Measurements from ENCODE around the gene PRKCB. TPM values are rescaled to one million over a fixed set of nuclear protein-coding genes. Genes with fewer than 3 reads are reported as not detected.
A peak's percentile ranks its signal among the peaks of the same experiment; 100 is the strongest.

The PRKCB gene
- polyA plus RNA-seq, 3 donors, result 4.1 to 5.4 (median 4.2) TPM

DNA sequence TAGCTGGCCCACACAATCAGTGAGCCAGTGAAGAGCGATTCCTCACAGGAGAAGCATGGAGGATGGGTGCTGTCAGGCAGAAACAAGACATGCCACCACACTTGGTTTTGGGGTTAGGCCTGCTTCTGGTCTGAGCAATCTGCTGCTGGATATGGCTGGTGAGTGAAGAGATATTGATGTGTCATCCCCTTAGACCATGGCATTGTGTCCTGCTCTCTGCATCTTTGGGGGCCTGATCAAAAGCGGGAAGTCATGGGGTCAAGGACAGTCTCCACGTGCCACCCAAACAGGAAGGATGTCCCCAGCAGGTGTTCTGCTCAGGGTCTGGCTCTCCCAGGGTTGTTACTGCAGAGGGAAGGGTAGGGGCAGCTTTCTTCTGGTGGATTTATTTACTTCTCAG lies 140.7 kb downstream of the PRKCB start:
- no peak for DNase-seq (ENCODE audit: extremely low read depth in 1 of 11, low read depth in 9 of 11, low spot score in 4 of 11)

DNA sequence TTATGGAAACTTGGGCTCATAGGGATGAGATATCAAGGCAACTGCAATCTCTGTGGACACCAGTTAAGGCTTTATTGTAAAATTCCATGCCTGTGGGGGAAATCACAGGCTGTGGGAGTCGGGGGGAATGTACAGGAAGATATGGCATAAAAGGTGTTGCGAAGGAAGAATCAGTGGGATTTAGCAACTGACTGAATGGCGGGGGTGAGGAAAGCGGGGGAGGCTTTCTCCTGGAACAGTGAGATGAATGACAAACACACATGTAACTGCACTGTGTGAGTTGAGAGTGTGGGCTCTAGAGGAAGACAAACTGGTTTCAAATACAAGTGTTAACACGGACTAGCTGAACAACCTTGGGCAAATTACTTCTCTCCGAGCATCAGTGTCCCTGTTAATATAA lies 143.7 kb downstream of the PRKCB start:
- no peak for DNase-seq (ENCODE audit: extremely low read depth in 1 of 11, low read depth in 9 of 11, low spot score in 4 of 11)

DNA sequence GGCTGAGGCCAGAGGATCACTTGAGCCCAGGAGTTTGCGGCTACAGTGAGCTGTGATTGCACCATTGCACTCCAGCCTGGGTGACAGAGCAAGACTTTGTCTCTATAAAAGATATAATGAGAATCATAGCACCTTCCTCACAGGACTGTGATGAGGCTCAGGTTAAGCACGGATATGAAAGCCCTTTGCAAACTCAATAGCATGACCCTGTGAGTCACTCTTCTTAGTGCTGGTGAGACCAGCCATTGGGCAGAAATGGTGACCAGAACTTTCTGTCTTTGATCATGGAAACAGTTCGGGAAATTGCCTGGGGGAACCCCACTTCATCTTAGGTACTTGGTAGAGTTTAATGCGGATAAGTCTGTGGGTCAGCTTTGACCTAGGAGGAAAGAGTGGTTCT lies 144.2 kb downstream of the PRKCB start:
- no peak for DNase-seq (ENCODE audit: extremely low read depth in 1 of 11, low read depth in 9 of 11, low spot score in 4 of 11)

DNA sequence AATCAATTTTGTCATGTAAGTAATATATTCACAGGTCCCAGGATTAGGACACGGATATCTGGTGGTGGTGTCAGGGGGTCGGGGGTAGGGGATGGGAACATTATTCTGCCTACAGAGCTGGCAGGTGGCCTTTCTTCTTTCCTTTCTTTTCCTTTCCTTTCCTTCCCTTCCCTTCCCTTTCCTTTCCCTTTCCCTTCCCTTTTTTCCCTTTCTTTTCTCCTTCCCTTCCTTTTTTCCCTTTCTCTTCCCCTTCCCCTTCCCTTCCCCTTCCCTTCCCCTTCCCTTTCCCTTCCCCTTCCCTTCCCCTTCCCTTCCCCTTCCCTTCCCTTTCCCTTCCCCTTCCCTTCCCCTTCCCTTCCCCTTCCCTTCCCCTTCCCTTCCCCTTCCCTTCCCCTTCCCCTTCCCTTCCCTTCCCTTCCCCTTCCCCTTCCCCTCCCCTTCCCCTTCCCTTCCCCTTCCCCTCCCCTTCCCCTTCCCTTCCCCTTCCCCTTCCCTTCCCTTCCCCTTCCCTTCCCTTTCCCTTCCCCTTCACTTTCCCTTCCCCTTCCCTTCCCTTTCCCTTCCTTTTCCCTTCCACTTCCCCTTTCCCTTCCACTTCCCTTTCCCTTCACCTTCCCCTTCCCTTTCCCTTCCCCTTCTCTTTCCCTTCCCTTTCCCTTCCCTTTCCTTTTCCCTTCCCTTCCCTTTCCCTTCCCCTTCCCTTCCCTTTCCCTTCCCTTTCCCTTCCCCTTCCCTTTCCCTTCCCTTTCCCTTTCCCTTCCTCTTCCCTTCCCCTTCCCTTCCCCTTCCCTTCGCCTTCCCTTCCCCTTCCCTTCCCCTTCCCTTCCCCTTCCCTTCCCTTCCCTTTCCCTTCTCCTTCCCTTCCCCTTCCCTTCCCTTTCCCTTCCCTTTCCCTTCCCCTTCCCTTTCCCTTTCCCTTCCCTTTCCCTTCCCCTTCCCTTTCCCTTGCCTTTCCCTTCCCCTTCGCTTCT lies 145.9 kb downstream of the PRKCB start:
- no peak for DNase-seq (ENCODE audit: extremely low read depth in 1 of 11, low read depth in 9 of 11, low spot score in 4 of 11)

DNA sequence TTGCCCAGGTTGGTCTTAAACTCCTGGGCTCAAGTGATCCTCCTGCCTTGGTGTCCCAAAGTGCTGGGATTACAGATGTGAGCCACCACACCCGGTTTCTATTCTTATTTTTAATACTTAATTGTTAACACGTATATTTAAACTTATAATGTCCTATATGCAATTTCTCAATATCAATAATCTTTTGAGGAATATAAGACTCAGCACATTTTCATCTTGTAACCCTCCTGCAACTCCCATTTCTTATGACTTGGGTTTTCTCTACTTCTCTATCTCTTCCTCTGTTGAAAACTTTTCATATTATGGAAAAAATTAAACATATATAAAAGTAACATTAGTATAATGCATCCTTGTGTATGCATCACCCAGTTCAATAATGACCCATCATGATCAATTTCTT lies 150.7 kb downstream of the PRKCB start:
- no peak for DNase-seq (ENCODE audit: extremely low read depth in 1 of 11, low read depth in 9 of 11, low spot score in 4 of 11)

DNA sequence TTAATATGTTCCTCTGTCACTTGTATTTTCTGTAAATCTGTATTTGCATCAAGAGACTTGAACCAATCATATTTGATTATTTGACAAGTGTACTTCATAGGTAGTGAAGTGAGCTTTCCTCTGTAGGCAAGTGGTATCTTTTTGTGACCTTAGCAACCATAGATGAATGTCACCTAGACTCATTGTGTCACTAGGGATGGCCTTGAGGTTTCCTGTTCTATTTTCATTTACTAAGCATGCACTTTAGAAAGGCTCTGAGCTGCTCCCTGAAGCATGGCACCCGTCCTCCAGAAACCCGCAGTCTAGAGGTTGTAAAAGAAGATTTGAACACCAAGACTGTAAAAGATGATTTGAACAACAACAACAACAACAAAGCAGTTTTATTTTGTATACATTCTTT lies 151.7 kb downstream of the PRKCB start:
- no peak for DNase-seq (ENCODE audit: extremely low read depth in 1 of 11, low read depth in 9 of 11, low spot score in 4 of 11)

DNA sequence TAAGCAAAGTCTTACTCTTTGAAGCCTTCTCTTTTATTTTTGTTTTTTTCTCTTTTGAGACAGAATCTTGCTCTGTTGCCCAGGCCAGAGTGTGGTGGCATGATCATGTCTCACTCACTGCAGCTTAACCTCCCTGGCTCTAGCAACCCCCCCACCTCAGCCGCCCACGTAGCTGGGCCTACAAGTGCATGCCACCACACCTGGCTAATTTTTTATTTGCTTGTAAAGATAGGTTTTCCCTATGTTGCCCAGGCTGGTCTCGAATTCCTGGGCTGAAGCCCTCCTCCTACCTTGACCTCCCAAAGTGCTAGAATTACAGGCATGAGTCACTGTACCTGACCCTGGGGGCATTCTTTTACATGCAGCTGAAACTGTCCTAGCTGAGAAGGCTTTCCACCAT lies 154.7 kb downstream of the PRKCB start:
- DNase-seq (ENCODE audit: extremely low read depth in 1 of 11, low read depth in 9 of 11, low spot score in 4 of 11), result no peak

DNA sequence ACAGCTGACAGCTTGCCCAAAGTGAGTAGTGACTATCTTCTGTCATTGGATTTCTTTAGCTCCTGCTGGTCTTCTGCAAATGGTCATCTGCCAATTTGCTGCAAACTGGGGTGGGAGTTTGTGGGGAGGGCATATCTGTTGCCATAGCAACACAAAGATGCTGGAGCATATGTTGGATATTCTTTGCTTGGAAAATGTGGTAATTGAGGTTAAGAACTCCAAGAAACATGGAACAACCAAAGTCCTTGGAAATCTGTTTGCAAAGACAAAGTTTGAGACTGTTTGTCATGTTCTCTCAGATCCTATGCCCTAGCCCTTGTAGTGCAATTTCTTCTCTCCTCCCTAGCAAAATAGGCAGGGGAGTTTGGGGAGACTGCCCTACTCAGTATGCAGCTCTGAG lies 155.3 kb downstream of the PRKCB start:
- no peak for DNase-seq (ENCODE audit: extremely low read depth in 1 of 11, low read depth in 9 of 11, low spot score in 4 of 11)

DNA sequence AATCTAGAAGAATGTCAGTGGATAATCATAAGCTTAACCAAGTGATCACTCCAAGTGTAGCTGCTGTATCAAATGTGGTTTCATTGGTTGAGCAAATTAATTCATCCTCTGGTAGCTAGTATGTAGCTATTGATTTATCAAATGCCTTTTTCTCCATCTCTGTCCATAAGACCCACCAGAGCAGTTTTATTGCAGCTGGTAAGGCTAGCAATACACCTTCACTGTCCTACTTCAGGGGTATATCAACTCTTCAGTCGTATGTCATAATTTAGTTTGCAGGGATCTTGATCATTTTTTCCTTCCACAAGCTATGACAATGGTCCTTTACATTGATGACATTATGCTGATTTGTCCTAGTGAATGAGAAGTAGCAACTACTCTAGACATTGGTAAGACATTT lies 158.8 kb downstream of the PRKCB start:
- DNase-seq (ENCODE audit: extremely low read depth in 1 of 11, low read depth in 9 of 11, low spot score in 4 of 11), result no peak

DNA sequence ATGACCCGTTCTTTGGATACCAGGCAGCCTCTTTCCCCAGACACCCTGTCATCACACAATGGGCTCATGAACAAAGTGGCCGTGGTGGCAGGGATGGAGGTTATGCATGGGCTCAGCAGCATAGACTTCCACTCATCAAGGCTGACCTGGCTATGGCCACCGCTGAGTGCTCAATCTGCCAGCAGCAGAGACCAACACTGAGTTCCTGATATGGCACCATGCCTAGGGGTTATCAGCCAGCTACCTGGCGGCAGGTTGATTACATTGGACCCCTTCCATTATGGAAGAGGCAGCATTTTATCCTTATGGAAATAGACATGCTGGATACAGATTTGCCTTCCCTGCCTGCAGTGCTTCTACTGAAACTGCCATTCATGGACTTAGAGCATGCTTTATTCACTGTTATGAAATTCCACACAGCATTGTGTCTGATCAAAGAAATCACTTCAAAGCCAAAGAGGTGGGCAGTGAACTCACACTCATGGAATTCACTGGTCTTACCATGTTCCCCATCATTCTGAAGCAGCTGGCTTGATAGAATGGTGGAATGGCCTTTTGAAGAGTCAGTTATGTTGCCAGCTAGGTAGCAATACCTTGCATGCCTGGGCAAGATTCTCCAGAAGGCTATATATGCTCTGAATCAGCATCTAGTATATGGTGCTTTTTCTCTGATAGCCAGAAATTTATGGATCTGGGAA lies 160.6 kb downstream of the PRKCB start:
- no peak for DNase-seq (ENCODE audit: extremely low read depth in 1 of 11, low read depth in 9 of 11, low spot score in 4 of 11)

DNA sequence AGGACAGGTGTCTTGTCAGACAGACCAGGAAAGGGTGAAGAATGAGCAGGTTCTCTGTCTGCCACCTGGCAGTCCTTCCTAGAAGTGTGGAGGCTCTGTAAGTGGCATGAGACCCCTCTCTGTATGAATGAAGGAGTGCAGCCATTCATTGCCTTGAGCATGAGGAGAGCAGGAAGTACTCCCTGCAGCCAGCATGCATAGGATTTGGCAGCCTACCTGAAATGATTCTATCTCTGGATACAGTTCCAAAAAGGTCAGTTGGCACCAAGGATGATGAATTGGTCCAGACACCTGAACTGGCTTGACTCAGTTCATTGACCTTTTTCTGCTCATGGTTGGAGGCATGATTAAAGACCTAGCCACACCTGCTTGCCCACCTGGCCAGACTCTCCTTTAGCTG lies 163.0 kb downstream of the PRKCB start:
- no peak for DNase-seq (ENCODE audit: extremely low read depth in 1 of 11, low read depth in 9 of 11, low spot score in 4 of 11)

DNA sequence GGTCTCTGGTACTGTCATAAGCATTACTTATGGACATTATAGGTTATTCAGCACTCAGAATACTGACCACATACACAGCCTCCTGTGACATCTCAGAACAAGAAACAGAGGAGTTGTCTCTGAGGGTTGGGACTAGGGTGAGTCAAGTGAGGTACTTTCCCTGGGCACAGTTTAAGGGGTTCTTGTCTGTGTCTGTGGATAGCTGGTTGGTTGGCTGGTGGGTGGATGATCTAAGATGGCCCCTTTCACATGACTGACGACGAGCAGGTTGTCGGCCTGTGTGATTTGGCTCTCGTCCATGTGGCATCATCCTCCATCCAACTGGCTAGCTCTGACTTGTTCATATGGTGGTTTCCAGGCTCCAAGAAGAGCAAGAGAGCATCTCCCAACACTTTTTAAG lies 163.9 kb downstream of the PRKCB start:
- no peak for DNase-seq (ENCODE audit: extremely low read depth in 1 of 11, low read depth in 9 of 11, low spot score in 4 of 11)

DNA sequence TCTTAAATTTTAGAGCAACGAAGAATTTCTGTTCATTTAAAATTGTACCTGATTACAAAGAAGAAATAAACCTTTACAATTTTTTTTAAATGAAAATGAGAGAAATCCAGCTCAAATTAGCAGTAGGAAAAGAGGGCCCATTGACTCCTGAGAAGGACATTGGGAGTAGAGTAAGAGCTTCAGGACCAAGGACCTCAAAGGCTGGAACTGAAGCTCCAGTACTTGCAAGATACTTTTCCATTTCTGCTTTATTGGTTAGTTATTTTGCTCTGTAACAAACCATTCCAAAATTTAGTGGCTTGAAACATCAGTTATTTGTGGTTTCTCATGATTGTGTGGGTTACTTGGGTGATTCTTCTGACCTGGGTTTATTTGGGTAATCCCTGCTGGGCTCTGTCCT lies 165.9 kb downstream of the PRKCB start:
- no peak for DNase-seq (ENCODE audit: extremely low read depth in 1 of 11, low read depth in 9 of 11, low spot score in 4 of 11)

DNA sequence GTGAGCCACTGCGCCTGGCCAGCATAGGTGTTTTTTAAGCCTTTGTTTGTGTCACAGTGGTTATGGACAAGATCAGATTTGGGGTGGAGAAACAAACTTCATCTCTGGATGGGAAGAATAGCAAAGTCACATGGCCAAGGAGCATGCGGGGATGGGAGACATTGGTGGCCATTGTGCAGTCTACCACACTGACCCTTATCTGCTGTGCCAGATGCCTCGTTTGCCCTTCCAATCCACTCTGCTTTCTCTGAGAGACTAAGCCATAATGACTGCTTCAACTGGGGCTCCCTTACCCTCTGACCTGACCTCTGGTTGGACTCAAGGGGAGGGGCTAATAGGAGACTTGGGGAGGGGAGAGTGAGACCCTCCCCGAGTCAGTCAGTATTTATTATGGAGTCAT lies 166.8 kb downstream of the PRKCB start:
- DNase-seq (ENCODE audit: extremely low read depth in 1 of 11, low read depth in 9 of 11, low spot score in 4 of 11), result no peak

DNA sequence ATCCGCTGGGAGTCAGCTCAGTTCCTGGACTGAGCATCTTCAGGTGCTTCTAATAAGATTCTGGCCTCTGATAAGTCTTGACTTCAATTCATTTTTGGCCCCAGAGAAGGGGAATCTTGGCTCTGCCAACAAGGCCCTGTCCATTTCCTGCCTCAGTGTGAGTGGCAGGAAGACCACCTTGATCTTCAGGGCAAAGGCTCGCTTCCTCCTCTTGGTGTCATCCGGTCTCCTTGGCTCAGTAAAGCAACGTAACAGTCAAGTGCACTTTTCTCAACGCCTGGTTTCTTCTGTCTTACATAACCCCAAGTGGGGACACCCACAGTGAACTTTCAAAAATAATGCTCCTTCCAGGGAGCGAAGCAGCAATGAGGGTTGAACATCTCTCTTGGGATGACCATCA lies 169.8 kb downstream of the PRKCB start:
- DNase-seq (ENCODE audit: extremely low read depth in 1 of 11, low read depth in 9 of 11, low spot score in 4 of 11), result no peak

DNA sequence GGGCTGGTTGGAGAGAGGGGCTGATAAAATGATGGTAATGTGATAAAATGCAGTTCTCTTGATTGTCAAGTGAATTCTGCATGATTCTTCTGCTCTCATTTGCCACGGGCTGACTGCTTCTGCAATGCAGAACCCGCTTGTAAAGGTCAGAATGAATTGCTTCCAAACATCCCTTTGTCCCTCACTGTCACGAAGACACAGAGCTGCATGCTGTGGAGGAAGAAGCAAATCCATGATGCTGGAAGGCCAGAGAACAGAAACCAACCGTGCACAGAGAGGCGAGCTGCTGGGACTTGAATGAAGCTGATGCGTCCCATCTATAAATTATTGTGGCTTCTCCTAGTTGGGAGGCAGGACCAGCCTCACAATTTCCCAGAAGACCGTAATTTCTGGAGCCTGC lies 171.6 kb downstream of the PRKCB start:
- DNase-seq (ENCODE audit: extremely low read depth in 1 of 11, low read depth in 9 of 11, low spot score in 4 of 11), result no peak

DNA sequence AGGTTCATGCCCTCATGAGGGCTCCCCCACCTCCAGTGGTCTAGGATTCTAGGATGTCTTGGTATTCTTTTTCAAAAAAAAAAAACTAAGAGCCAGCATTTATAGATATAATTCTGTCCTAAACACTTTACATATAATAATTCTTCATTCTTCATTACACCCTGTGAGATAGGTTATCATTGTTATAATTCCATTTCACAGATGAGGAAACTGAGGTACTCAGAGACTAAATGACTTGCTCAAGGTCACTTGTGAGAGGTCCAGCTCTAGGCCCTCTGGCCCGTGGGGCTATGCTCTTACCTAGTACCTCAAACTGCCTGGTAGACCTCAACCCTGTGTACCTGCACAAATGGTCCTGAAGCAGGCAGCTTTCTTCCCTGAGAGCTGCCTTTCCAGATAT lies 172.2 kb downstream of the PRKCB start:
- DNase-seq (ENCODE audit: extremely low read depth in 1 of 11, low read depth in 9 of 11, low spot score in 4 of 11), result no peak

DNA sequence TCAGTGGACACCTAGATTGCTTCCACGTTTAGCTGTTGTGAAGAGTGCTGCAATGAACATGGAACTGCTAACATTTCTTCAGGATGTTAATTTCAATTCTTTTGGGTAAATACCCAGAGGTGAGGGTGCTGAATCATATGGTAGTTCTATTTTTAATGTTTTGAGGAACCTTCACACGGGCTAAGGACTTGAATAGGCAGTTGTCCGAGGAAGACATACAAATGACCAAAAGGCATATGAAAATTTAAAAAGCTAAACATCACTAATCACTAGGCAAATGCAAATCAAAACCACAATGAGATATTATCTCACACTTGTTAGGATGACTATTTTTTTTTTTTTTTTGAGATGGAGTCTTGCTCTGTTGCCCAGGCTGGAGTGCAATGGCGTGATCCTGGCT lies 173.3 kb downstream of the PRKCB start:
- DNase-seq (ENCODE audit: extremely low read depth in 1 of 11, low read depth in 9 of 11, low spot score in 4 of 11), result no peak

DNA sequence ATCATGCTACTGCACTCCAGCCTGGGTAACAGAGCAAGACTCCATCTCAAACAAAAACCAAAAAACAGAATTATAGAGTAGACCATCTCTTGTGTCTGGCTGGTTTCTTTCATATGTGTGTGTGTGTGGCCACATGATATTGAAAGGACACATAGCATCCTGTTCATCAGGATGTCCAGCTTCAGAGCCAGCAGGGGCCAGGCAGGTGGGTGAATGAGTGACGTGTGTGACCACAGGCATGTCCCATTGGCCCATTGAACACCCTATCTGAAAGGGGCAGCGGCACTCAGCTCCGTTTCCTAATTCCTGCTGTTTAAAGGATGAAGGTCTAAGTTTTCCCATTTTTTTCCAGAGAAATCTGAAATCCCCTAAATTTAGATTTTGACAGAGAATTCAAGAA lies 174.2 kb downstream of the PRKCB start:
- DNase-seq (ENCODE audit: extremely low read depth in 1 of 11, low read depth in 9 of 11, low spot score in 4 of 11), result no peak

DNA sequence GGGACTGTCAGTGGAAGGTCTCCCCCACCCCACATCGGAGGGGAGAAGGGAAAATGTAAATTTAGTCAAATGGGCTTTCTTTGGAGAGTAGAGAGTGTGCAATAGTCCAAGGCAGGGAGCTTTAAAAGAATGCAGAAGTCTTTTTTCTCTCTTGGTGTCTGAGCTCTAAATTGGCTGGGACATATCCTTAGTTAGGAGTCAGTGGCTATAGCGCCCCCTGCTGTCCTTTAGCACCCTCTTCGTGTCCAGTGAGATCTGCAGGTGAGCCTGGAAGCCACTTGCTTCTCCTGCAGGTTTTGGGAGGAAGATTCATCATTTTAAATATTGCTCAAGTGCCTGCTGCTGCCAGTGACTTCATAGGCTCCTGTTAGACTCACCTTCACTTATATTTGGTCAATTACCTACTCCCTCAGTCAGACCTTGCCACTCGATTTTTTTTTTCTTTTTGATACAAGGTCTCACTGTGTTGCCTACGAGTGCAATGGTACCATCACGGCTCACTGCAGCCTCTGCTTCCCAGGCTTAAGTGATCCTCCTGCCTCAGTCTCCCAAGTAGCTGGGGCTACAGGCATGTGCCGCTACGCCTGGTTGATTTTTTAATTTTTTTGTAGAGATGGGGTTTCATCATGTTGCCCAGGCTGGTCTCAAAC lies 174.8 kb downstream of the PRKCB start:
- DNase-seq (ENCODE audit: extremely low read depth in 1 of 11, low read depth in 9 of 11, low spot score in 4 of 11), result peak; percentile 24 to 75 (median 65)

All from renal cortex interstitium (tissue), 11 donors.